GM12878 (cell line): ENCODE data around the gene LCT. TPM values are rescaled to one million over a fixed set of nuclear protein-coding genes. Genes with fewer than 3 reads are reported as not detected.

Experiments used
- ATAC-seq: fragments of 200-7000 bp; cut with Tn5 transposase; 3 replicates; pipeline ENCODE4 v1.9.1; 2020; ENCODE audit warnings: mild to moderate bottlenecking, moderate library complexity
- BruUV-seq: library from RNA; stranded (reverse); fragments of 400-500 nt; replicated peaks from 2 replicates; lab custom pipeline; 2021; lab: Mats Ljungman, UMichigan
- CTCF ChIA-PET: fragments of 300-600 bp; sonication (Branson Sonifier 250); formaldehyde crosslinking; extraction: SDS; loops from one replicate; lab custom pipeline; 2021; ENCODE audit warnings: inconsistent platforms; lab: Yijun Ruan, JAX
- POLR2A ChIA-PET: fragments of 350-600 bp; formaldehyde crosslinking; extraction: SDS; loops from one replicate; lab custom pipeline; 2021; ENCODE audit warnings: inconsistent platforms; lab: Charles Lee
- RAD21 ChIA-PET: fragments of 300-600 bp; sonication (Branson Sonifier 250); formaldehyde crosslinking; loops from one replicate; lab custom pipeline; 2023; ENCODE audit warnings: antibody characterized with exemption; ENCODE audit not compliant: unreplicated experiment; lab: Charles Lee
- SMC1A ChIA-PET: fragments of 300-600 bp; sonication (Branson Sonifier 250); formaldehyde crosslinking; loops from one replicate; lab custom pipeline; 2023; ENCODE audit not compliant: unreplicated experiment, uncharacterized antibody; lab: Charles Lee
- DNase-seq: peaks from one replicate; pipeline ENCODE4 v3.0.0-alpha.2; 2011; ENCODE audit warnings: low read depth, low spot score
- FAIRE-seq: peaks from 3 replicates; lab custom pipeline; 2011; peaks lifted over from hg19 to GRCh38; lab: Jason Lieb, UNC
- H2AFZ ChIP-seq: 2 replicates; pipeline ENCODE4 v1.6.0; 2011; ENCODE audit warnings: low read depth, low read length, control low read depth; ENCODE audit not compliant: control insufficient read depth
- H3K27ac ChIP-seq: 2 replicates; pipeline ENCODE4 v1.5.1; 2011; ENCODE audit warnings: control low read depth; ENCODE audit not compliant: control insufficient read depth, insufficient read depth
- H3K27me3 ChIP-seq, 2 experiments: replicated peaks in 1 of 2; 2 replicates each; pipeline versions ENCODE4 v1.6.0 to v1.6.1; 2011; ENCODE audit warnings: low read length in 1 of 2; ENCODE audit not compliant: control insufficient read depth in 2 of 2, insufficient read depth in 2 of 2
- H3K36me3 ChIP-seq, 2 experiments: 2 replicates each; pipeline ENCODE4 v1.5.1; 2011; ENCODE audit warnings: low read length in 1 of 2; ENCODE audit not compliant: control insufficient read depth in 2 of 2, insufficient read depth in 2 of 2
- H3K4me1 ChIP-seq: 2 replicates; pipeline ENCODE4 v1.6.1; 2011; ENCODE audit warnings: mild to moderate bottlenecking, low read length, moderate library complexity, mixed read lengths; ENCODE audit not compliant: control insufficient read depth, insufficient read depth
- H3K4me2 ChIP-seq: 2 replicates; pipeline ENCODE4 v1.6.0; 2011; ENCODE audit warnings: control low read depth; ENCODE audit not compliant: control insufficient read depth, insufficient read depth
- H3K4me3 ChIP-seq: fragments of 200-600 bp; sonication (generic); 2 replicates; pipeline ENCODE4 v1.5.1; 2016
- H3K79me2 ChIP-seq: 2 replicates; pipeline ENCODE4 v1.6.0; 2011; ENCODE audit warnings: low read length; ENCODE audit not compliant: control insufficient read depth, insufficient read depth
- H3K9ac ChIP-seq: 2 replicates; pipeline ENCODE4 v1.8.0; 2011; ENCODE audit warnings: low read length, control low read depth, mixed read lengths; ENCODE audit not compliant: control insufficient read depth, insufficient read depth
- H3K9me3 ChIP-seq: replicated peaks from 3 replicates; pipeline ENCODE4 v1.5.1; 2011; ENCODE audit warnings: mild to moderate bottlenecking, low read length; ENCODE audit not compliant: control insufficient read depth, insufficient read depth
- H4K20me1 ChIP-seq: 2 replicates; pipeline ENCODE4 v1.6.0; 2011; ENCODE audit not compliant: control insufficient read depth, insufficient read depth
- BRCA1 ChIP-seq: IDR thresholded peaks from 2 replicates; pipeline ENCODE4 v1.6.1; 2011; ENCODE audit warnings: low read depth, low read length, improper control_type of control experiment
- CBX5 ChIP-seq: sonication (generic); IDR thresholded peaks from 2 replicates; pipeline ENCODE4 v1.6.1; 2016; ENCODE audit warnings: low read depth, moderate library complexity, mild to moderate bottlenecking, inconsistent platforms
- FOS ChIP-seq: IDR thresholded peaks from 3 replicates; pipeline ENCODE4 v1.6.1; 2011; ENCODE audit warnings: borderline replicate concordance; ENCODE audit not compliant: insufficient read length; ENCODE audit errors: extremely low read depth
- HDAC6 ChIP-seq: fragments of 200-600 bp; sonication (generic); IDR thresholded peaks from one replicate; pipeline ENCODE4 v1.8.0; 2017; ENCODE audit warnings: antibody characterized with exemption; ENCODE audit not compliant: unreplicated experiment
- HDGF ChIP-seq: fragments of 450-650 bp; IDR thresholded peaks from 2 replicates; pipeline ENCODE4 v1.6.1; 2016; ENCODE audit warnings: antibody characterized with exemption
- IKZF2 ChIP-seq, 2 experiments: fragments of 450-650 bp; IDR thresholded peaks; 2 replicates each; pipeline ENCODE4 v1.6.1; 2017; ENCODE audit warnings: mild to moderate bottlenecking in 2 of 2, moderate library complexity in 2 of 2
- RB1 ChIP-seq: fragments of 450-650 bp; formaldehyde crosslinking; IDR thresholded peaks from 2 replicates; pipeline ENCODE4 v1.6.1; 2017; ENCODE audit warnings: mild to moderate bottlenecking, borderline replicate concordance
- RFX5 ChIP-seq: IDR thresholded peaks from 2 replicates; pipeline ENCODE4 v1.6.1; 2011; ENCODE audit warnings: low read depth, low read length, improper control_type of control experiment
- SMAD5 ChIP-seq: IDR thresholded peaks from 2 replicates; pipeline ENCODE4 v1.6.1; 2016; ENCODE audit warnings: antibody characterized with exemption, low read depth
- TCF7 ChIP-seq: IDR thresholded peaks from 2 replicates; pipeline ENCODE4 v1.6.1; 2014; ENCODE audit warnings: antibody characterized with exemption, borderline replicate concordance
- ZBTB4 ChIP-seq: fragments of 450-650 bp; formaldehyde crosslinking; IDR thresholded peaks from 2 replicates; pipeline ENCODE4 v1.4.0; 2022; ENCODE audit warnings: mild to moderate bottlenecking, moderate library complexity
- ZNF384 ChIP-seq: IDR thresholded peaks from 2 replicates; pipeline ENCODE4 v1.6.1; 2012; ENCODE audit warnings: low read depth, mild to moderate bottlenecking, low read length, improper control_type of control experiment, borderline replicate concordance
- WGBS: methylation state at CpG from one replicate; pipeline ENCODE4 v1.1.6; 2016; ENCODE audit warnings: low lambda C conversion rate; ENCODE audit not compliant: insufficient replicate concordance, insufficient coverage; ENCODE audit errors: missing lambda C conversion rate; 5-methylcytosine and 5-hydroxymethylcytosine counted together
- in situ Hi-C: fragments of 300-500 bp; cut with MboI; formaldehyde crosslinking; loops from 9 replicates; pipeline ENCODE4 v1.14.3; 2018; ENCODE audit warnings: mixed read lengths
- intact Hi-C: fragments of 100-400 bp; cut with micrococcal nuclease; formaldehyde crosslinking; loops from one replicate; pipeline ENCODE4 v1.14.2; 2022; ENCODE audit not compliant: unreplicated experiment
- polyA plus RNA-seq, 11 experiments: library from polyadenylated mRNA; depleted of rRNA in 4 of 11; unstranded in 6 of 11; stranded (reverse) in 5 of 11; fragments of >200 nt; fragmentation: Nextera tagmentation in 4 of 11; fragmentation: Illumina TruSeq in 1 of 11; extraction: Ambion mirVana in 4 of 11; extraction: Trizol in 1 of 11; gene quantifications; 1 replicate in 1 of 11; 2 replicates in 10 of 11; pipeline versions ENCODE4 v1.2.1 to v1.2.3, GENCODE V29; 2011 to 2016; ENCODE audit warnings: inconsistent platforms in 2 of 11, missing spikeins in 2 of 11, low read depth in 1 of 11
- total RNA-seq, 4 experiments: library from RNA; depleted of rRNA in 3 of 4; stranded (reverse); fragments of >200 nt in 3 of 4; fragmentation: Illumina TruSeq in 1 of 4; extraction: Trizol in 1 of 4; gene quantifications; 2 replicates each; pipeline versions ENCODE4 v1.2.1 to v1.2.3, GENCODE V29; 2013 to 2021
- TF ChIP-seq, protein P1 (sequence below): fragments of 450-650 bp; conservative IDR thresholded peaks from 2 replicates; pipeline ENCODE4 v1.6.1; 2017; ENCODE audit warnings: mild to moderate bottlenecking, moderate library complexity
- TF ChIP-seq, protein P2 (sequence below): fragments of 450-650 bp; formaldehyde crosslinking; IDR thresholded peaks from 2 replicates; pipeline ENCODE4 v1.4.0; 2020; ENCODE audit warnings: mild to moderate bottlenecking, moderate library complexity

The LCT gene
- total and polyA plus RNA-seq, 10 of the 15 experiments (the other 5 are each of a cell fraction or from before 2014, with no cell fraction given): 0.02 to 0.09 (median 0.07) TPM; not detected in 3

- in situ Hi-C loops (no loop called here), intact Hi-C loops (loop anchor here (2.0 to 5.0 kb wide), 3 partner anchors 324 to 794 kb away; no protein-coding TSS in a partner anchor)
- WGBS: 75% methylated on average over 7 of the region's 8 CpGs
- BruUV-seq: no TSS peak
- Histone ChIP-seq H3K27me3 (no peaks in the 10 kb centered on the region), H2AFZ (no peak overlapping the region), H4K20me1 (no peaks in the 10 kb centered on the region), H3K79me2 (no peaks in the 10 kb centered on the region), H3K4me2 (no peak overlapping the region), H3K4me1 (peaks cover 16% of the 10 kb centered on the region), H3K27ac (no peak overlapping the region), H3K4me3 (no peak overlapping the region), H3K9ac (no peak overlapping the region), H3K9me3 (peaks cover 5% of the 10 kb centered on the region; the same call in 2 of the 3 replicates), H3K36me3 (no peaks in the 10 kb centered on the region)
- DNase-seq: no peak
- no peak for FAIRE-seq
- SMC1A ChIA-PET: interaction anchor here (0.6 to 3.2 kb wide), 15 partner anchors 22 to 792 kb away, joined by 3 to 20 read pairs (median 3); no protein-coding TSS in a partner anchor
- RAD21 ChIA-PET: interaction anchor here (0.7 to 2.4 kb wide), 9 partner anchors 17 to 1683 kb away, joined by 3 to 16 read pairs (median 3); no protein-coding TSS in a partner anchor
- CTCF ChIA-PET: interaction anchor here (0.6 to 5.8 kb wide), 39 partner anchors 9 to 808 kb away, joined by 3 to 46 read pairs (median 7); partner anchors contain the start of genes MCM6 and UBXN4
- POLR2A ChIA-PET: interaction anchor here (0.6 to 1.6 kb wide), 5 partner anchors 12 to 728 kb away, joined by 3 to 5 read pairs (median 5); no protein-coding TSS in a partner anchor
- no peak for ATAC-seq
- TF ChIP-seq, protein P1, sequence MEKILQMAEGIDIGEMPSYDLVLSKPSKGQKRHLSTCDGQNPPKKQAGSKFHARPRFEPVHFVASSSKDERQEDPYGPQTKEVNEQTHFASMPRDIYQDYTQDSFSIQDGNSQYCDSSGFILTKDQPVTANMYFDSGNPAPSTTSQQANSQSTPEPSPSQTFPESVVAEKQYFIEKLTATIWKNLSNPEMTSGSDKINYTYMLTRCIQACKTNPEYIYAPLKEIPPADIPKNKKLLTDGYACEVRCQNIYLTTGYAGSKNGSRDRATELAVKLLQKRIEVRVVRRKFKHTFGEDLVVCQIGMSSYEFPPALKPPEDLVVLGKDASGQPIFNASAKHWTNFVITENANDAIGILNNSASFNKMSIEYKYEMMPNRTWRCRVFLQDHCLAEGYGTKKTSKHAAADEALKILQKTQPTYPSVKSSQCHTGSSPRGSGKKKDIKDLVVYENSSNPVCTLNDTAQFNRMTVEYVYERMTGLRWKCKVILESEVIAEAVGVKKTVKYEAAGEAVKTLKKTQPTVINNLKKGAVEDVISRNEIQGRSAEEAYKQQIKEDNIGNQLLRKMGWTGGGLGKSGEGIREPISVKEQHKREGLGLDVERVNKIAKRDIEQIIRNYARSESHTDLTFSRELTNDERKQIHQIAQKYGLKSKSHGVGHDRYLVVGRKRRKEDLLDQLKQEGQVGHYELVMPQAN: no peak
- TF ChIP-seq FOS (no peak), ZNF384 (no peak), CBX5 (no peak), HDGF (no peak), BRCA1 (no peak), HDAC6 (no peak), SMAD5 (no peak), TCF7 (no peak), RFX5 (no peak), ZBTB4 (CRISPR knock-in tag) (no peak), IKZF2 (IDR thresholded peaks at IDR 0.05) (no peak), RB1 (no peak)
- TF ChIP-seq, protein P2, sequence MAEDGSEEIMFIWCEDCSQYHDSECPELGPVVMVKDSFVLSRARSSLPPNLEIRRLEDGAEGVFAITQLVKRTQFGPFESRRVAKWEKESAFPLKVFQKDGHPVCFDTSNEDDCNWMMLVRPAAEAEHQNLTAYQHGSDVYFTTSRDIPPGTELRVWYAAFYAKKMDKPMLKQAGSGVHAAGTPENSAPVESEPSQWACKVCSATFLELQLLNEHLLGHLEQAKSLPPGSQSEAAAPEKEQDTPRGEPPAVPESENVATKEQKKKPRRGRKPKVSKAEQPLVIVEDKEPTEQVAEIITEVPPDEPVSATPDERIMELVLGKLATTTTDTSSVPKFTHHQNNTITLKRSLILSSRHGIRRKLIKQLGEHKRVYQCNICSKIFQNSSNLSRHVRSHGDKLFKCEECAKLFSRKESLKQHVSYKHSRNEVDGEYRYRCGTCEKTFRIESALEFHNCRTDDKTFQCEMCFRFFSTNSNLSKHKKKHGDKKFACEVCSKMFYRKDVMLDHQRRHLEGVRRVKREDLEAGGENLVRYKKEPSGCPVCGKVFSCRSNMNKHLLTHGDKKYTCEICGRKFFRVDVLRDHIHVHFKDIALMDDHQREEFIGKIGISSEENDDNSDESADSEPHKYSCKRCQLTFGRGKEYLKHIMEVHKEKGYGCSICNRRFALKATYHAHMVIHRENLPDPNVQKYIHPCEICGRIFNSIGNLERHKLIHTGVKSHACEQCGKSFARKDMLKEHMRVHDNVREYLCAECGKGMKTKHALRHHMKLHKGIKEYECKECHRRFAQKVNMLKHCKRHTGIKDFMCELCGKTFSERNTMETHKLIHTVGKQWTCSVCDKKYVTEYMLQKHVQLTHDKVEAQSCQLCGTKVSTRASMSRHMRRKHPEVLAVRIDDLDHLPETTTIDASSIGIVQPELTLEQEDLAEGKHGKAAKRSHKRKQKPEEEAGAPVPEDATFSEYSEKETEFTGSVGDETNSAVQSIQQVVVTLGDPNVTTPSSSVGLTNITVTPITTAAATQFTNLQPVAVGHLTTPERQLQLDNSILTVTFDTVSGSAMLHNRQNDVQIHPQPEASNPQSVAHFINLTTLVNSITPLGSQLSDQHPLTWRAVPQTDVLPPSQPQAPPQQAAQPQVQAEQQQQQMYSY (CRISPR knock-in tag): no peak
Measured at GRCh38 chr2:135796606-135797005, 40.4 kb downstream of the LCT start.
